ENCODE measurements around the gene NRF1.

The NRF1 gene

GRCh38 chr7:129804111-129804889 lies 192.8 kb downstream of the NRF1 start:
- TF ChIP-seq EGR1 (IDR thresholded peaks at IDR 0.05) (no peak), TAF1 (IDR thresholded peaks at IDR 0.05; ENCODE audit: low read depth) (no peak), NFIC (IDR thresholded peaks at IDR 0.05) (no peak), TEAD4 (IDR thresholded peaks at IDR 0.05) (no peak), CEBPB (IDR thresholded peaks at IDR 0.05) (no peak), ZBTB7A (IDR thresholded peaks at IDR 0.05; ENCODE audit: low read depth) (no peak)

GRCh38 chr7:129804890-129805719 lies 193.6 kb downstream of the NRF1 start:
- no peak for TF ChIP-seq ZBTB7A (IDR thresholded peaks at IDR 0.05; ENCODE audit: low read depth)
- no peak for TF ChIP-seq TAF1 (IDR thresholded peaks at IDR 0.05; ENCODE audit: low read depth)

Data from Ishikawa (cell line).